ENCODE data around the gene NFASC.

NFASC gene

GRCh38 chr1:204835737-204836136, 34.9 kb upstream of the NFASC start:
- Histone ChIP-seq H3K27me3 (ENCODE audit: control insufficient read depth in 1 of 2, insufficient read depth in 2 of 2, low read length in 2 of 2) (no peaks in the 10 kb centered on the region), H3K4me3 (ENCODE audit: low read length in 2 of 2) (no peak overlapping the region), H3K4me1 (ENCODE audit: control insufficient read depth, insufficient read depth, low read length) (peaks cover 25% of the 10 kb centered on the region), H3K36me3 (ENCODE audit: control insufficient read depth in 2 of 2, insufficient read depth in 2 of 2, low read length in 2 of 2) (peaks cover 3 to 9% of the 10 kb centered on the region in 2 donors), H3K9me3 (ENCODE audit: control insufficient read depth in 2 of 2, low read length in 2 of 2) (no peaks in the 10 kb centered on the region), H3K27ac (ENCODE audit: low read length) (no peak overlapping the region), H3K9ac (ENCODE audit: low read length in 2 of 2) (no peak overlapping the region)

- Histone ChIP-seq H3K9me3 (ENCODE audit: control insufficient read depth in 2 of 2, low read length in 2 of 2) (no peaks in the 10 kb centered on the region), H3K27ac (ENCODE audit: low read length) (no peak overlapping the region), H3K9ac (ENCODE audit: low read length in 2 of 2) (no peak overlapping the region), H3K36me3 (ENCODE audit: control insufficient read depth in 2 of 2, insufficient read depth in 2 of 2, low read length in 2 of 2) (peaks cover 3 to 9% of the 10 kb centered on the region in 2 donors), H3K4me3 (ENCODE audit: low read length in 2 of 2) (no peak overlapping the region), H3K27me3 (ENCODE audit: control insufficient read depth in 1 of 2, insufficient read depth in 2 of 2, low read length in 2 of 2) (no peaks in the 10 kb centered on the region), H3K4me1 (ENCODE audit: control insufficient read depth, insufficient read depth, low read length) (peaks cover 15% of the 10 kb centered on the region)
Observed at GRCh38 chr1:204836856-204837255, 33.8 kb upstream of the NFASC start.

GRCh38 chr1:204837440-204838084, 33.1 kb upstream of the NFASC start:
- Histone ChIP-seq H3K4me1 (ENCODE audit: control insufficient read depth, insufficient read depth, low read length) (peaks cover 13% of the 10 kb centered on the region), H3K9ac (ENCODE audit: low read length in 2 of 2) (no peak overlapping the region), H3K27ac (ENCODE audit: low read length) (no peak overlapping the region), H3K4me3 (ENCODE audit: low read length in 2 of 2) (no peak overlapping the region), H3K27me3 (ENCODE audit: control insufficient read depth in 1 of 2, insufficient read depth in 2 of 2, low read length in 2 of 2) (no peaks in the 10 kb centered on the region), H3K36me3 (ENCODE audit: control insufficient read depth in 2 of 2, insufficient read depth in 2 of 2, low read length in 2 of 2) (peaks cover 3 to 9% of the 10 kb centered on the region in 2 donors), H3K9me3 (ENCODE audit: control insufficient read depth in 2 of 2, low read length in 2 of 2) (no peaks in the 10 kb centered on the region)

- peaks cover 0 to 4% of the 10 kb centered on the region in 2 donors for H3K36me3 ChIP-seq (ENCODE audit: control insufficient read depth in 2 of 2, insufficient read depth in 2 of 2, low read length in 2 of 2)
- H3K9ac ChIP-seq (ENCODE audit: low read length in 2 of 2), result no peak overlapping the region
- no peak overlapping the region for H3K4me3 ChIP-seq (ENCODE audit: low read length in 2 of 2)
- no peaks in the 10 kb centered on the region for H3K27me3 ChIP-seq (ENCODE audit: control insufficient read depth in 1 of 2, insufficient read depth in 2 of 2, low read length in 2 of 2)
- no peaks in the 10 kb centered on the region for H3K9me3 ChIP-seq (ENCODE audit: control insufficient read depth in 2 of 2, low read length in 2 of 2)
- peaks cover 16% of the 10 kb centered on the region for H3K4me1 ChIP-seq (ENCODE audit: control insufficient read depth, insufficient read depth, low read length)
- H3K27ac ChIP-seq (ENCODE audit: low read length), result no peak overlapping the region
Observed at GRCh38 chr1:204841316-204841715, 29.3 kb upstream of the NFASC start.

- Histone ChIP-seq H3K27me3 (ENCODE audit: control insufficient read depth in 1 of 2, insufficient read depth in 2 of 2, low read length in 2 of 2) (no peaks in the 10 kb centered on the region), H3K9me3 (ENCODE audit: control insufficient read depth in 2 of 2, low read length in 2 of 2) (no peaks in the 10 kb centered on the region), H3K9ac (ENCODE audit: low read length in 2 of 2) (no peak overlapping the region), H3K36me3 (ENCODE audit: control insufficient read depth in 2 of 2, insufficient read depth in 2 of 2, low read length in 2 of 2) (peaks cover 0 to 4% of the 10 kb centered on the region in 2 donors), H3K4me3 (ENCODE audit: low read length in 2 of 2) (no peak overlapping the region), H3K27ac (ENCODE audit: low read length) (no peak overlapping the region), H3K4me1 (ENCODE audit: control insufficient read depth, insufficient read depth, low read length) (peaks cover 21% of the 10 kb centered on the region)
Observed at GRCh38 chr1:204841798-204842197, 28.9 kb upstream of the NFASC start.

GRCh38 chr1:204842369-204842768, 28.3 kb upstream of the NFASC start:
- Histone ChIP-seq H3K27ac (ENCODE audit: low read length) (no peak overlapping the region), H3K36me3 (ENCODE audit: control insufficient read depth in 2 of 2, insufficient read depth in 2 of 2, low read length in 2 of 2) (peaks cover 0 to 4% of the 10 kb centered on the region in 2 donors), H3K27me3 (ENCODE audit: control insufficient read depth in 1 of 2, insufficient read depth in 2 of 2, low read length in 2 of 2) (no peaks in the 10 kb centered on the region), H3K9me3 (ENCODE audit: control insufficient read depth in 2 of 2, low read length in 2 of 2) (no peaks in the 10 kb centered on the region), H3K4me1 (ENCODE audit: control insufficient read depth, insufficient read depth, low read length) (peaks cover 26% of the 10 kb centered on the region), H3K4me3 (ENCODE audit: low read length in 2 of 2) (no peak overlapping the region), H3K9ac (ENCODE audit: low read length in 2 of 2) (no peak overlapping the region)

GRCh38 chr1:204842892-204843291, 27.8 kb upstream of the NFASC start:
- peaks cover 0 to 4% of the 10 kb centered on the region in 2 donors for H3K36me3 ChIP-seq (ENCODE audit: control insufficient read depth in 2 of 2, insufficient read depth in 2 of 2, low read length in 2 of 2)
- H3K27me3 ChIP-seq (ENCODE audit: control insufficient read depth in 1 of 2, insufficient read depth in 2 of 2, low read length in 2 of 2), result no peaks in the 10 kb centered on the region
- no peak overlapping the region for H3K4me3 ChIP-seq (ENCODE audit: low read length in 2 of 2)
- no peak overlapping the region for H3K27ac ChIP-seq (ENCODE audit: low read length)
- peaks cover 31% of the 10 kb centered on the region for H3K4me1 ChIP-seq (ENCODE audit: control insufficient read depth, insufficient read depth, low read length)
- no peaks in the 10 kb centered on the region for H3K9me3 ChIP-seq (ENCODE audit: control insufficient read depth in 2 of 2, low read length in 2 of 2)
- no peak overlapping the region for H3K9ac ChIP-seq (ENCODE audit: low read length in 2 of 2)

GRCh38 chr1:204846546-204846945, 24.1 kb upstream of the NFASC start:
- Histone ChIP-seq H3K9me3 (ENCODE audit: control insufficient read depth in 2 of 2, low read length in 2 of 2) (no peaks in the 10 kb centered on the region), H3K27me3 (ENCODE audit: control insufficient read depth in 1 of 2, insufficient read depth in 2 of 2, low read length in 2 of 2) (no peaks in the 10 kb centered on the region), H3K4me1 (ENCODE audit: control insufficient read depth, insufficient read depth, low read length) (peaks cover 38% of the 10 kb centered on the region), H3K27ac (ENCODE audit: low read length) (no peak overlapping the region), H3K9ac (ENCODE audit: low read length in 2 of 2) (no peak overlapping the region), H3K36me3 (ENCODE audit: control insufficient read depth in 2 of 2, insufficient read depth in 2 of 2, low read length in 2 of 2) (no peaks in the 10 kb centered on the region), H3K4me3 (ENCODE audit: low read length in 2 of 2) (no peak overlapping the region)

- peaks cover 34% of the 10 kb centered on the region for H3K4me1 ChIP-seq (ENCODE audit: control insufficient read depth, insufficient read depth, low read length)
- H3K27ac ChIP-seq (ENCODE audit: low read length), result no peak overlapping the region
- H3K36me3 ChIP-seq (ENCODE audit: control insufficient read depth in 2 of 2, insufficient read depth in 2 of 2, low read length in 2 of 2), result no peaks in the 10 kb centered on the region
- H3K4me3 ChIP-seq (ENCODE audit: low read length in 2 of 2), result no peak overlapping the region
- H3K9ac ChIP-seq (ENCODE audit: low read length in 2 of 2), result no peak overlapping the region
- no peaks in the 10 kb centered on the region for H3K9me3 ChIP-seq (ENCODE audit: control insufficient read depth in 2 of 2, low read length in 2 of 2)
- H3K27me3 ChIP-seq (ENCODE audit: control insufficient read depth in 1 of 2, insufficient read depth in 2 of 2, low read length in 2 of 2), result no peaks in the 10 kb centered on the region
Observed at GRCh38 chr1:204848579-204848978, 22.1 kb upstream of the NFASC start.

GRCh38 chr1:204852854-204853253, 17.8 kb upstream of the NFASC start:
- Histone ChIP-seq H3K27ac (ENCODE audit: low read length) (no peak overlapping the region), H3K36me3 (ENCODE audit: control insufficient read depth in 2 of 2, insufficient read depth in 2 of 2, low read length in 2 of 2) (no peaks in the 10 kb centered on the region), H3K9ac (ENCODE audit: low read length in 2 of 2) (no peak overlapping the region), H3K27me3 (ENCODE audit: control insufficient read depth in 1 of 2, insufficient read depth in 2 of 2, low read length in 2 of 2) (no peaks in the 10 kb centered on the region), H3K9me3 (ENCODE audit: control insufficient read depth in 2 of 2, low read length in 2 of 2) (no peaks in the 10 kb centered on the region), H3K4me3 (ENCODE audit: low read length in 2 of 2) (no peak overlapping the region), H3K4me1 (ENCODE audit: control insufficient read depth, insufficient read depth, low read length) (peaks cover 19% of the 10 kb centered on the region)

- H3K27ac ChIP-seq (ENCODE audit: low read length), result no peak overlapping the region
- H3K9me3 ChIP-seq (ENCODE audit: control insufficient read depth in 2 of 2, low read length in 2 of 2), result no peaks in the 10 kb centered on the region
Observed at GRCh38 chr1:204853436-204853835, 17.2 kb upstream of the NFASC start.

More at GRCh38 chr1:204853436-204853835, 17.2 kb upstream of the NFASC start:
- H3K27me3 ChIP-seq (ENCODE audit: control insufficient read depth in 1 of 2, insufficient read depth in 2 of 2, low read length in 2 of 2), result no peaks in the 10 kb centered on the region
- H3K4me1 ChIP-seq (ENCODE audit: control insufficient read depth, insufficient read depth, low read length), result peaks cover 18% of the 10 kb centered on the region
- no peak overlapping the region for H3K9ac ChIP-seq (ENCODE audit: low read length in 2 of 2)
- no peak overlapping the region for H3K4me3 ChIP-seq (ENCODE audit: low read length in 2 of 2)
- no peaks in the 10 kb centered on the region for H3K36me3 ChIP-seq (ENCODE audit: control insufficient read depth in 2 of 2, insufficient read depth in 2 of 2, low read length in 2 of 2)

Measured in stomach smooth muscle (tissue), 2 donors.